ENCODE measurements around the gene SERINC1. TPM values are rescaled to one million over a fixed set of nuclear protein-coding genes. Genes with fewer than 3 reads are reported as not detected.

SERINC1 gene
- total RNA-seq, 3 donors from 2014 or later (not counting 1 experiment from before 2014, with no cell fraction given): 124 to 131 (median 128) TPM

- no peak for TF ChIP-seq CTCF (IDR thresholded peaks at IDR 0.05)
- peaks cover 6% of the 10 kb centered on the region for H3K36me3 Mint-ChIP-seq
- H3K4me3 Mint-ChIP-seq: no peak overlapping the region
- no peak overlapping the region for H3K27ac Mint-ChIP-seq
- no peak for ATAC-seq
- no peaks in the 10 kb centered on the region for H3K4me1 ChIP-seq (ENCODE audit: control insufficient read depth, insufficient read depth, low read length)
- no peaks in the 10 kb centered on the region for H3K27me3 ChIP-seq (ENCODE audit: control insufficient read depth, insufficient read depth, low read length)
- intact Hi-C loops (cut with micrococcal nuclease): no loop called here
- no peaks in the 10 kb centered on the region for H3K27me3 Mint-ChIP-seq (ENCODE audit: low read depth in 2 of 2)
- H3K9me3 Mint-ChIP-seq: no peaks in the 10 kb centered on the region
- DNase-seq: no peak
- no peaks in the 10 kb centered on the region for H3K9me3 ChIP-seq (ENCODE audit: control insufficient read depth, insufficient read depth, low read length)
- H3K4me3 ChIP-seq (ENCODE audit: low read length): no peak overlapping the region
- H3K4me1 Mint-ChIP-seq: peaks cover 19 to 36% of the 10 kb centered on the region in 2 donors
- H3K27ac ChIP-seq (ENCODE audit: low read length): no peak overlapping the region
- peaks cover 21% of the 10 kb centered on the region for H3K36me3 ChIP-seq (ENCODE audit: control insufficient read depth, insufficient read depth, low read length)
Observed at GRCh38 chr6:122412001-122412400, 59.6 kb downstream of the SERINC1 start.

- no peak for TF ChIP-seq CTCF (IDR thresholded peaks at IDR 0.05)
- H3K4me1 Mint-ChIP-seq: peaks cover 37 to 56% of the 10 kb centered on the region in 2 donors
- 62% methylated on average over 4 of the region's 6 CpGs for WGBS (ENCODE audit: insufficient coverage)
- no peaks in the 10 kb centered on the region for H3K9me3 Mint-ChIP-seq
- Histone ChIP-seq H3K27ac (ENCODE audit: low read length) (peak overlapping the region; percentile 14), H3K4me3 (ENCODE audit: low read length) (no peak overlapping the region), H3K4me1 (ENCODE audit: control insufficient read depth, insufficient read depth, low read length) (no peaks in the 10 kb centered on the region), H3K36me3 (ENCODE audit: control insufficient read depth, insufficient read depth, low read length) (peaks cover 12% of the 10 kb centered on the region), H3K9me3 (ENCODE audit: control insufficient read depth, insufficient read depth, low read length) (no peaks in the 10 kb centered on the region), H3K27me3 (ENCODE audit: control insufficient read depth, insufficient read depth, low read length) (no peaks in the 10 kb centered on the region)
- ATAC-seq: peak in 2 of 3 donors; percentile 38 to 52
- DNase-seq: peak in 1 of 2 donors; percentile 66
- intact Hi-C loops (cut with micrococcal nuclease): no loop called here
- H3K36me3 Mint-ChIP-seq: peaks cover 6% of the 10 kb centered on the region
- H3K27me3 Mint-ChIP-seq (ENCODE audit: low read depth in 2 of 2): no peaks in the 10 kb centered on the region
- peak overlapping the region; percentile 52 to 82 for H3K27ac Mint-ChIP-seq
- H3K4me3 Mint-ChIP-seq: peak overlapping the region; percentile 77
Observed at GRCh38 chr6:122408702-122409458, 62.7 kb downstream of the SERINC1 start.

- Histone ChIP-seq H3K4me1 (ENCODE audit: control insufficient read depth, insufficient read depth, low read length) (no peaks in the 10 kb centered on the region), H3K4me3 (ENCODE audit: low read length) (no peak overlapping the region), H3K36me3 (ENCODE audit: control insufficient read depth, insufficient read depth, low read length) (peaks cover 6% of the 10 kb centered on the region), H3K9me3 (ENCODE audit: control insufficient read depth, insufficient read depth, low read length) (no peaks in the 10 kb centered on the region), H3K27ac (ENCODE audit: low read length) (no peak overlapping the region), H3K27me3 (ENCODE audit: control insufficient read depth, insufficient read depth, low read length) (no peaks in the 10 kb centered on the region)
- no peak for TF ChIP-seq CTCF (IDR thresholded peaks at IDR 0.05)
- intact Hi-C loops (cut with micrococcal nuclease): no loop called here
- no peak for ATAC-seq
- Mint-ChIP-seq H3K36me3 (no peaks in the 10 kb centered on the region), H3K27me3 (ENCODE audit: low read depth in 2 of 2) (no peaks in the 10 kb centered on the region), H3K27ac (peak overlapping the region; percentile 52 to 82), H3K9me3 (no peaks in the 10 kb centered on the region), H3K4me1 (peaks cover 39 to 58% of the 10 kb centered on the region in 2 donors), H3K4me3 (peak overlapping the region; percentile 77)
- DNase-seq: no peak
- 100% methylated on average over 1 of the region's 1 CpG for WGBS (ENCODE audit: insufficient coverage)
Observed at GRCh38 chr6:122408240-122408639, 63.4 kb downstream of the SERINC1 start.

GRCh38 chr6:122407712-122408111, 63.9 kb downstream of the SERINC1 start:
- WGBS (ENCODE audit: insufficient coverage): 95% methylated on average over 4 of the region's 4 CpGs

More at GRCh38 chr6:122407712-122408111, 63.9 kb downstream of the SERINC1 start:
- Histone ChIP-seq H3K9me3 (ENCODE audit: control insufficient read depth, insufficient read depth, low read length) (no peaks in the 10 kb centered on the region), H3K4me3 (ENCODE audit: low read length) (no peak overlapping the region), H3K27ac (ENCODE audit: low read length) (no peak overlapping the region), H3K4me1 (ENCODE audit: control insufficient read depth, insufficient read depth, low read length) (no peaks in the 10 kb centered on the region), H3K36me3 (ENCODE audit: control insufficient read depth, insufficient read depth, low read length) (peaks cover 1% of the 10 kb centered on the region), H3K27me3 (ENCODE audit: control insufficient read depth, insufficient read depth, low read length) (no peaks in the 10 kb centered on the region)
- Mint-ChIP-seq H3K9me3 (no peaks in the 10 kb centered on the region), H3K27ac (peak overlapping the region in 1 of 2 donors; percentile 82), H3K4me3 (no peak overlapping the region), H3K4me1 (peaks cover 39 to 58% of the 10 kb centered on the region in 2 donors), H3K27me3 (ENCODE audit: low read depth in 2 of 2) (no peaks in the 10 kb centered on the region), H3K36me3 (no peaks in the 10 kb centered on the region)
- no peak for ATAC-seq
- DNase-seq: no peak
- TF ChIP-seq CTCF (IDR thresholded peaks at IDR 0.05): no peak
- intact Hi-C loops (cut with micrococcal nuclease): no loop called here

Data from natural killer cell (primary cell).